GM21423 (cell line): ENCODE results near the gene CLDN10.
"Not testable (repeated sequence)": the region's sequence is repeated elsewhere in the genome, so short reads cannot be mapped to it uniquely, and the experiment has no call there.

Experiments
- ATAC-seq: cut with Tn5 transposase; IDR thresholded peaks from one replicate; pipeline ENCODE4 v1.9.1; 2021; ENCODE audit warnings: mild to moderate bottlenecking, moderate library complexity; ENCODE audit not compliant: unreplicated experiment

Gene CLDN10

DNA sequence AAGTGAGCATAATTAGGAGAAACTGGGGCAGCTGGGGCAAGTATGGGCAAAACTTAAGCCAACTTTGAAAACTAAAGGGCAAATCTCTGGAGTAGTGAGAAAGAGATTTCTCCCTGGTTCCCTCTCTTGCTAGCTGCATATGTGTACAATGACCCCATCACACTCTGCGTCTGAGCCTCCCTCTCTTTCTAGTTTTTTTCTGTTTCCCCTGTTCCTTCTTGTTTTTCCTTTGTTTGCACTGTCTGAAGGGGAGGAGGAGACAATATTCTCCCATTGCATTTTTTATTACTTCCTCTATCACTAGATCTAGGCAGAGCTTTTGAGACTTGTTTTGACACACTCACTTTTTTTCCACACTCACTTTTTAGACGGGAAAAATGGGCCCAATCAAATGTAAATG lies 11.2 kb upstream of the CLDN10 start:
- no peak for ATAC-seq

DNA sequence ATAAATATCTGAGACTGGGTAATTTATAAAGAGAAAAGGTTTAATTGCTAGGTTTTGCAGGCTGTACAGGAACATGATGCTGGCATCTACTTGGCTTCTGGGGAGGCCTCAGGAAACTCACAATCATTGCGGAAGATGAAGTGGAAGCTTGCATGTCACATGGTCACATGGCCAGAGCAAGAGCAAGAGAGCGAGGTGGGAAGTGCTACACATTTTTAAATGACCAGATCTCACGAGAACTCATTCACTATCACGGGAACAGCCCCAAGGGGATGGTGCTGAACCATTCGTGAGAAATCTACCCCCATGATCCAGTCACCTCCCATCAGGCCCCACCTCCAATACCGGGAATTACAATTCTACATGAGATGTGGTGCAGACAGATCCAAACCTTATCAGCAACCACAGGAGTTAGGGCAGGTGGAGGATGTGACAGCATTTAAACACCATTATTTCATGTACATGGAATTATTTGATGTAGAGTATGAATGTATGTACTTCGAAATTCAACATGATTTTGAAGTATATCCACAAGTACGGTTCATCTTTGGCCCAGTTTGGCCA lies 10.5 kb upstream of the CLDN10 start:
- ATAC-seq, result no peak

DNA sequence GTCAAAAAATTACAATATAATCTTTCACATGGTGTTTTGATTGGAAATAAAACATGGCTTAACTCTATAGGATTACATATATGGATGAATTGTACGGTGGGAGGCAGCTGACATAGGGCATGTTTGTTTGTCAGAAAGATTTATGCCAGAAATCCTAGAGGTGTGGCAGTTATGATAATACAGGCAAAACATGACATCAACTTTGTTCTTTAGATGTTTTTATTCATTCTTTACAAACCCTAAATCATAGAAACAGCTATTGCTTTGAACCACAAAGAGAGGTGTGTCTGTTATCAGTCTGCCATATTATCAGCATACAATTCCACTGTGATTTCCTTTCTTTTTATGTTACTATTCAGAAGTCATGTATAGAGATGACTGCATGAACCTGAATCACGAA lies 8.2 kb upstream of the CLDN10 start:
- ATAC-seq, result no peak

DNA sequence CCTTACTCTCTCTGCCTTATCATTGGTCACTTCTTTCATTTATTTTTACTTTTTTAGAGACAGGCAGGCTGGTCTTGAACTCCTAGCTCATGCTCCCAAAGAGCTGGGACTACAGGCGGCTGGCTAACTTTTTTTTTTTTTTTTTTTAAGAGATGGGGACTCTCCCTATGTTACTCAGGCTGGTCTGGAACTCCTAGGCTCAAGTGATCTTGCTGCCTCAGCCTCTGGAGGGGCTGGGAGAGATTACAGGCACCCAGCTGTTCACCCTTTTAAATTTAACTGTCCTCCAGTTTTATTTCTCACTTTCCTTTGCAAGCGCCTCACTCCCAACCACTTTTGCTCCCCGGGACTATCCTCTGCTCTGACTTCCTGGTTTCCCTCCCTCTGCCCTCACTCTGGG lies 5.6 kb upstream of the CLDN10 start:
- ATAC-seq, result no peak

DNA sequence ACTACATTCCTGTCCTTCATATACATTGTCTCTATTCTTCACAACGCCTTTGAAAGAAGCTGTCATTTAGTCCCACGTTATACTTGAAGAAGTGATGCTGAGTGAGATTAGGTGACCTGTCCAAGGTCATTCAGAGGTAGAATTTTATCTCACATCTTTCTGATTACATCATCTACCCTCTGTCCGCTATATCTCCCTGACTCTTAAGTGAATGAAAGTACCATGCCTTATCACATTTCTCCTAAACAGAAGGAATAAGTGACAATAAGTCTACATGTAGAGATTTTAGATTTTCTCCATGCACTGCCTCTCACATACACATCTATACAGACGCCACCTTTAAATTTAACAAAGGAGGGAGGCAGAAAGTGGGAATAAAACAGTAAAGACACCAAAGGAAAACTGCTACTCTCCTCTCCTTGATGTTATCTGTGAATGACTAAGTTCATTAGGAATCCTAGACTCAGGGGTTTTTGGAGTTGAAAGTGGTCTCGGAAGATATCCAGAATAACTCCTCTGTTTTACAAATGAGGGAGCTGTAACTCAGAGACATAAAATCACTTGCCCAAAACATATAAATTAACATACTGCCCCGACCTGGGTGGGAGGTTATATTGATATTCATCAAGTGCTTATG lies 4.9 kb upstream of the CLDN10 start:
- ATAC-seq, result no peak

DNA sequence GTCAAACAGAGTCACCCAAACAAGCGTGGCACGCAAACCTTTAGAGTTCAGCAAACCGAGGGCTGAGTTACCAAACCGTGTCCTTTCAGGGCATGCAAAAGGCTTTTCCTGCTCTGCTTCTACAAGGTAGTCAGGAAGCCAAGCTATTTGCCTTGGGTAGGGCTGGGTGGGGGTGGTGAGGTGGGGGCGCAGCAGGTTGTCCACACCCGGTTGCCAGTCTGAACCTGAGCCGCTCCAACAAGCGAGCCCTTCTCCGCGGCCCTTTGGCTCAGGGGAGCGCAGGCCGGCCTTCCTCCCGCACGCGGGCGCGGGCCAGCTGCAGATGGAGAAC lies 347 bp upstream of the CLDN10 start:
- no peak for ATAC-seq

DNA sequence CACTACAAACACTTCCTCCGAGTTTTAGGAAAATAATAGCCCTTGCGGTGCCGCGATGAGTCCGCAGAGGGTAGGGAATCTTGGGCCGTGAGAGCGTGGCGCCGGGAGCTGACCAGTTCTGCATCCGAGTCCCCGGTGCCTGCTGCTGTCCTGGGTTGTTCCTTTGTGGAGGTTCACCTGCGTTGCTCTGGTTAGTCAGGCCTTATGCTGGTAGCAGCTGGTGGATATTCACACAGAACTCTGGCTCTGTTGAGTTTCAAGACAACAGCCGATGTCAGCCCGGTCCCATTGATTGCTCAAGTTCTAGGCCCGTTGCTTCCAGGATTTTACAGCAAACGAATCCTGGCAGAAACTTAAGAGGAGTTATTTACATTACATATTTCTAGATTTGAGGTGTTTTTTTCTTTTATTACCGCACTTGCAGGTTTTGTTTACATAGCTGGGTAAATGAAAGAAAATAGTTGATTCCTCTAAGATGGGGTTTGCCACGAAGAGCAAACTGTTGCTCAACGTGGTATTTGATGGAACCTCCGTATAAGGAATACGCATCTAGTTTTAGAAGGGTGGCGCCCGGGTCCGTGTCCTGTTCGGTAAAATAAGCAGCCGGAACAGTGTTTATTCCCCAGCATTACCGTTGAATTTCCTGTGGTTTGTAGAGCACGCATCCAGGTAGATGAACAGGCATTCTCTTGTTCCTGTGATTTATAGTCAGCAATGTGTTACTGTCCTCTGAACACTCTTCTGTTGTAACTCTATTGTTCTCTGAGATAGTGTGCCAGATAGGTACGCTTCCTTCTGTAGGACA lies 1.3 kb downstream of the CLDN10 start:
- ATAC-seq, result no peak

DNA sequence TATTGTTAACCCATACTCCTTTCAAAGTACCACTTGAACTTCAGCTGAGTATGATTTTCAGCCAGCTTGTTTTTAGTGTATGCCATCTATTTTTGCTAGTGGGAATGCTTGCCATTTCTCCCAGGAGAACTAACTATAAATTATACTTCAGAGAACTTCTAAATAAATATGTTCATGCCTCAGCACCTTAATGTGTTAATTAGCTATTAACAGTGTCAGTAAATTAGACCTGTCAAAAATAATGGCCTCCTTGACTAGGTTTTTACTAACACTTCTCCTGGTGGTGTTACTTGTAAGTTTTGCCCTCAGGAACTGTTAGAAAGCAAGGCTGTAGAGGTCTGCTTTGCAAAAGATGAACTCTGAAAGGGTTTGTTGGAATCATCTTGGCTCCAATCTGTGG lies 4.5 kb downstream of the CLDN10 start:
- no peak for ATAC-seq

DNA sequence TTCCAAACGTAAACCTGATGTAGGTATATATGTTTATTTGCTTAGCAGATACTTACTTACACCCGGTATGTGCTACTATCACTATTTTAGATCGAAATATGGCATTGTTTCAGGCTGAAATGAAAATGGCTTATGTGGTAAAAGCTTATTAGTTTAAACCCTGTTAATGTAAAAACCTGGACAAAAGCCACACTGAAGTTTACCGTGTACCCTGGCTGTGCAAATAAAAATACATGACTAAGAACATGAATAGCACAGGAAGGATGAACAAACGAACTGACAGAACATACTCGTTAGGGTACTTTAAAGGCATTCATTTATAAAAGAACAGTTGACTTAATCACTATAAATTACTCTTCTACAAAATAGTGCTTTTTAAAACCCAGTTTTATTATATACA lies 6.6 kb downstream of the CLDN10 start:
- no peak for ATAC-seq

DNA sequence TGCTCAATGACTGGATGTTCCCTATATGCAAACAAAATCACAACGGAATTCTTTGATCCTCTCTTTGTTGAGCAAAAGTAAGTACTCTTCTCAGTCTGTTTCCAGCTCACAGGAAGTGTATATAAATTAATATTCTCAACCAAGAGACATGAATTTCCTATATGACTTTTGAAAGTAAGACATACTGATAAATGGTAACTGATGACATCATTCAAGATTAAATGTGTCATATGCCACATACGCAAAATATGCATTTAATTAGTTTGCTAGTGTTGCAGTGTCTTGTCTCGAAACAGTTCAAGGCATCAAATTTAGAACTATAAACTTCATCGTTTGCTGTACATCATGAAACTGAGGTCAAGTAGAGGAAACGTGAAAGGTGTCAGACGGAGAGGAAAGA lies 7.9 kb downstream of the CLDN10 start:
- no peak for ATAC-seq

DNA sequence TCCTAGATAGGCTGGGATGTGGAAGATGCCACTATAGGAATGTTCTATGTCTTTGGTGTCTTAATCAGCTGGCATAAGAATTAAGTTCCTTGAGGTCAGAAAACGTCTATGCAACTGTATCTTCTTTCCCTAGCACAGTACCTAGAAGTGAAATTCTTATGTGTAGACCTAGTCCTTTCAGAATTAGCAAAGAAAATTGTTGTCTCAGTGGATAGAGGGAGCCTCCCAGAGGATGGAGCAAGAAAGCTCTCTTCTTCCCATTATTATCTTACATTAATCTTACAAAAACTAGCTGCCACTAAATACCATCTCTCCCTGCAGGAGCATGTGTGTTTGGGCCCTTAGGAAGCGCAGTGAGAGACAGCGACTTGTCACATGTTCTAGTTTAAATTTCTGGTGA lies 11.6 kb downstream of the CLDN10 start:
- no peak for ATAC-seq

DNA sequence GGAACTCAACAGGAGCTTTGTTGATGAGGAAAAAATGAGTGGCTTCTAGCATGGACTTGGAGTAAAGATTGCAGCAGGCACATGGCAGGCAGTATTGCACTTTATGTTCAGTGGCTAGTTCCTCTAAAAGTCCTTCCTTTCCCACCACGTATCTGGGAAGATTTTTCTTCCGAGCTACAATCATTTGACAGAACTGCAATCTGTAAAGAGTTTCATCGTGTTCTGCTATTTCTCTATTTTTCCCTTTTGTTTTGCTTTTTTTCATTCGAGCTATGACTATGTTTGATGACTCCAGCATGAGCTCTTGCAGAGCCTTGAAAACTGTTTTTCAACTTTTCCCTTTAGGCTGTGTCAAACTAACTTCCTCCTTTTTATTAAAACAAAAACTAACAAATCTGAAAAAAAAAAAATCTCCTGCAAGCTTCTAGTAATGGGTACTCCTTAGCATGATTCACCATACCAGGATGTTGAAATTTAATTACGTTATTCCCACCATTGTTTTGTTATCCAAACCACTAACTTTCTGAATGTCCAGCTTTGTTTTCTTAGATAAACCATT lies 12.3 kb downstream of the CLDN10 start:
- no peak for ATAC-seq

DNA sequence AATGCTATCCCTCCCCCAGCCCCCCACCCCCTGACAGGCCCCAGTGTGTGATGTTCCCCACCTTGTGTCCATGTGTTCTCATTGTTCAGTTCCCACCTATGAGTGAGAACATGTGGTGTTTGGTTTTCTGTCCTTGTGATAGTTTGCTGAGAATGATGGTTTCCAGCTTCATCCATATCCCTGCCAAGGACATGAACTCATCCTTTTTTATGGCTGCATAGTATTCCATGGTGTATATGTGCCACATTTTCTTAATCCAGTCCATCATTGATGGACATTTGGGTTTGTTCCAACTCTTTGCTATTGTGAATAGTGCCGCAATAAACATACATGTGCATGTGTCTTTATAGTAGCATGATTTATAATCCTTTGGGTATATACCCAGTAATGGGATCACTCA lies 13.2 kb downstream of the CLDN10 start:
- ATAC-seq, result not testable (repeated sequence)

DNA sequence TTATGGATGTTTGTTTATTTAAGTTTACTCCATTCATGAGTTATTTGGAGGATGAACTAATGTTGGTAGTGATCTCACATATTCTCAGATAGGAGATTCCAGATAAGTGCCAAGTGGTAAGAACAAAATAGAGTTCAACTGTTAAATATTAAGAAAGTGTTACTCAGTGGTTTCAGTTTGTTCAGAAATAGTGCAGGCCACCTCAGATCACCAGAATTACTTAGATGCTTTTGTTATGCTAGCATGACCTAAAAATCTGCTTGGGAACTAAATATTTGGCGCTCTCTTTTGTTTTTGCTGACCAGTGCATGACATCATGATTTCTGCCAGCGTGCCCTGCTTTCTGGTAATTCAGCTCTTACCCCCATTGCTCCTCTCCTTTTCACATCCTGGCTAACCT lies 15.6 kb downstream of the CLDN10 start:
- ATAC-seq, result no peak

DNA sequence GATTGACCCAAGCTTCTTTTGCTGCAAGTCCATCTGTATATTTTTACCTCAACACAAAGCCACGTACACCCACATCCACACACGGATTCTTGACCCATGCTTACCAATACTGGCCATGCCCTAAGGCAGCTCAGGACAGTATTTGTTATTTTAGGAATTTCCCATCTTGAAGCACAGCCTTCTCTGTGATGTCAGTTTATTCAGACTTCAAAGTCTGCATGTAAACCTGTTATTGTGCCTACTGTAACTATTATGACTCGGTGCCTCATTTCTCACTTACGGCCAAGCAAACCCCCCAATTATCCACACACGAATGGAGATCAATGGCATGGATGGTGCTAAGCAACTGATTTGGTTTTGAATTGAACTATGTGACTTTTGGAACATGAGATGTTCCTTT lies 17.5 kb downstream of the CLDN10 start:
- no peak for ATAC-seq

DNA sequence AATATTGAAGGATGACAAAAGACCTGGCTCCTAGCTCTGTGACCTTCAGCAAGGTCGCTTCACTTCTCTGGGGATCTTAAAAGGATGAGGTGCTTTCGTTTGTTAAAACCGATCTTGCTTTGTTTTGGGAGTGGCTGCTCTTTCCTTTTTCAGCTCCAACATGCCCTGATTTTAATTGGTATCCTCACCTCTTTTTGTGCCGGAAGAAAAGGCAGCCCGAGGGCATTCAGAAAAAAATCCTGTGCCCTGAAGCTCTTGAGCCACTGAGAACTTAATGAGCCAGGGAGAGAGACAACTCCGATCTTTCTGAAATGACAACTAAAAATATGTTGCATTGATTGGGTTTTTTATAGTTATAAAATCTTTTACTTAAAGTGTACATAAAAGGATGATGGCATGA lies 19.4 kb downstream of the CLDN10 start:
- ATAC-seq, result no peak

DNA sequence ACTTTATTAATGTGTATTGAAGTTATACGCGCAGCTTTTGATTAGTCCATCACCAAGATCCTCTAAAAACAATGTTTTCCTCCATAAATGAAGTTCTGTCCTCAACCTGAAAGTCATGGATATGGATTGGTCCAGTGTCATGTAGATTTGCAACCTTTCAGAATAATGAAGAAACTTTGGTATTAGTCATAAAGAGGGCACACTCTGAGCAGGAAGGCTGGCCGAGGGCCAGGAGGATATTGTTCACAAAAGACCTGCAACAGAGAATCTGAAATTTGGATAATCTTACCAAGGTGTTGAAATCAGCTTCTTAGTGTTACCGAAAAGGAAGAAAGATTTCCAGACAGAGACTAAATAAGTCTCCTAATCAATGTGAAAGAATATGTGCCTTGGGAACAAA lies 20.7 kb downstream of the CLDN10 start:
- no peak for ATAC-seq

DNA sequence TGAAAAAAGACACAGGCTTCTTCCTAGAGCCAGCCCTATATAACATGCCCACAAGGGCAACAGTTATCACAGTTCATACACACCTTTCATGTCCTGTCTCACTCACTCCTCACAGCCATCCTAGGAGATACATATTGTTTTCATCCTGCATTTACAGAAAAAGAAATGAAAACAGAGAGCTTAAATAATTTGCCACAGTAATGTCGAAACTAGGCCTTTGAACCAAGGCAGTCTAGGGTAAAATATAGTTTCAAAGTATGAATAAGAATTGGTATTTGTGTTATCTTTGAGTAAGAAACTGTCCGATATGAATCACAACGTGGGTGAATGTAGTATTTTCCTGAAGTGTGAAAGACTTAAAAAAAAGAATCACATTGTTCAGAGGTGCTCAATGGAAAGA lies 26.8 kb downstream of the CLDN10 start:
- no peak for ATAC-seq

DNA sequence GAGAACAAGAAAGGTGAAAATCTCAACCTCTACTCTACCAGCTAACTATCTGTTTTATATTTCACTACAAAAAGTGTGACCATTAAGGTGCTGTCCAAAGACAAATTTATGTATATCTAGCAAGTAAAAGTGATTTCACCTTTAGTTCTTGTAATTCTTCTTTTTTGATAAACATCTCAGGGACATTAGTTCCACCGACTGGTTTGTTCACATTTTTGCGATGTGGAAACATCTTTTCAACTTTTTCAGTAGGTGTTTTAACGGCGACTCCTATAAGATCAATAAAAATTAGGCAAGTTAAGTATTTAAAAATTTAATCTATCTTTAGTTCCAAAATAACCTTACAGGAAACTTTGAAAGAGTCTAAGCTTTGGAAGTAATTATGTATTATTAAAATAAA lies 33.3 kb downstream of the CLDN10 start:
- no peak for ATAC-seq

DNA sequence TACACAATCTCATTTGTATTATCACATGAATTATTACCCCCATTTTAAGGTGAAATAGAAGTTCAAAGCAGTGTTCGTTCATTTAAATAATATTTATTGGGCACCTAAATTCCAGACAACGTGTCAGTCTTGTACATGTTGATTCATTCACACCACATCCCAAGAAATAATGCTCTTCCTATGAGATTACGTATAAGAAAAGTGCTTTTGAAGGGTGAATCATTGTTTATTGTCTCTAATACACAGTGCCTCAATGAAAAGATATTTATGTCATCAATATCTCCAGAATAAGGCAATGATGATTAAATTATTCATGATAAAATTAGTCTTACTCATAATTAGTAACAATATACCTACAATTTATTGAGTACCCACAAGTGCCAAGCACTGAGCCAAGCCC lies 35.6 kb downstream of the CLDN10 start:
- ATAC-seq, result no peak

DNA sequence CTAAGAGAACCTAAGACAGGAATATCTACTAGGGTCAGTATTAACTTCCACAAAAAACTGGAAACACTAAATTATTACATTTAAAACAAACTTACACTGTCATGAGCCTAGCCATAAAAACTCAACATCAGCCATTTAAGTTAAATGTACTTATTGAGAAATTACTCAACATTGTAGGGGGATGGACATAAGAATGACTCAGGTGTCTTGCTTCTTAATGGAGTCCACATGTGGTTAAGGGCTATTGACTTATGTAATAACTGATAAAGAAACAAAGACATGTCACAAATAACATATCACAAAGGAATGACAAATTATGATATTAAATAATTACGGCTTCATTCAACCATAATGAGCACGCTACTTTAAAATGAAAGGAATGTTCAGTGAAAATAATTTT lies 36.2 kb downstream of the CLDN10 start:
- ATAC-seq, result no peak

DNA sequence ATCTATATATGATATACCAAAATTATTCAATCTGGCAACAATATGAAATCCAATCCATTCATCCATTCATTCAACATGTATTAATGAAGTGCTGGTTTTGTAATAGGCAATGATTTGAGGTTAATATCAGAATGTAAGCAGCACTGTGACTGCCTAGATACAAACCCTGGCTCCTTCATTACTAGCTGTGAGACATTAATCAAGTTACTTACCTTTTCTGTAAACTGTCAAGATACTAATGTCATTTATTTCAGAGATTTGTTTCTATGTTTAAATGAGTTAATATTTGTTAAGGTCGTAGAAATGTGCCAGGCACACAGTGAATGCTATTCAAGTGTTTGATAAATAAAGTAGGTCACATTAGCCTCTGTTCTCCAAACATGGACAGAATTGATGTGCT lies 40.9 kb downstream of the CLDN10 start:
- no peak for ATAC-seq
